HCT116 (cell line): ENCODE measurements around the gene CFAP54. TPM values are rescaled to one million over a fixed set of nuclear protein-coding genes. Genes with fewer than 3 reads are reported as not detected.

Experiments used
- ATAC-seq: fragments of 200-7000 bp; cut with Tn5 transposase; 2 replicates; pipeline ENCODE4 v1.9.1; 2020; ENCODE audit warnings: mild to moderate bottlenecking, moderate library complexity
- BruUV-seq: library from RNA; stranded (reverse); fragments of 400-500 nt; replicated peaks from 2 replicates; lab custom pipeline; 2021; lab: Mats Ljungman, UMichigan
- CTCF ChIA-PET: fragments of 300-600 bp; sonication (Branson Sonifier 250); formaldehyde crosslinking; loops from one replicate; lab custom pipeline; 2021; ENCODE audit warnings: antibody characterized with exemption; lab: Charles Lee
- POLR2A ChIA-PET: fragments of 300-600, 350-600 bp; sonication (Branson Sonifier 250); formaldehyde crosslinking; loops from one replicate; lab custom pipeline; 2021; ENCODE audit warnings: antibody characterized with exemption; lab: Charles Lee
- RAD21 ChIA-PET, 2 experiments: fragments of 300-600 bp; sonication (Branson Sonifier 250); formaldehyde crosslinking; loops; one replicate each; lab custom pipeline; 2023; ENCODE audit warnings: low total read pairs in 2 of 2; ENCODE audit not compliant: uncharacterized antibody in 2 of 2, unreplicated experiment in 2 of 2, low non-redundant PET in 1 of 2; lab: Charles Lee
- DNase-seq: peaks from one replicate; pipeline ENCODE4 v3.0.0-alpha.2; 2010; ENCODE audit warnings: low read depth, low spot score
- H2AFZ ChIP-seq: fragments of 200-600 bp; shearing (Covaris generic), sonication (generic); 2 replicates; pipeline ENCODE4 v1.6.1; 2017; ENCODE audit warnings: low read depth, mixed run types, mixed read lengths, antibody characterized with exemption, low read length; ENCODE audit not compliant: poor library complexity, severe bottlenecking
- H3K27ac ChIP-seq: 2 replicates; pipeline ENCODE4 v1.5.1; 2012; ENCODE audit warnings: low read depth, low read length
- H3K27me3 ChIP-seq: fragments of 200-600 bp; sonication (generic); 2 replicates; pipeline ENCODE4 v1.6.1; 2016; ENCODE audit warnings: mixed run types, low read length, mixed read lengths; ENCODE audit not compliant: insufficient read depth
- H3K36me3 ChIP-seq, 2 experiments: fragments of 200-500 bp in 1 of 2; fragments of 200-600 bp in 1 of 2; sonication (Bioruptor generic) in 1 of 2; sonication (generic) in 1 of 2; 2 replicates each; pipeline versions ENCODE4 v1.5.1 to v1.6.1; 2014 to 2016; ENCODE audit warnings: low read length in 2 of 2, inconsistent platforms in 1 of 2, mixed read lengths in 1 of 2, mixed run types in 1 of 2; ENCODE audit not compliant: insufficient read depth in 2 of 2, control insufficient read depth in 1 of 2
- H3K4me1 ChIP-seq, 2 experiments: fragments of 200-600 bp in 1 of 2; sonication (generic) in 1 of 2; 2 replicates each; pipeline versions ENCODE4 v1.5.1 to v1.6.1; 2012 to 2017; ENCODE audit warnings: low read length in 2 of 2, inconsistent platforms in 1 of 2, mild to moderate bottlenecking in 1 of 2, mixed read lengths in 1 of 2, mixed run types in 1 of 2, moderate library complexity in 1 of 2; ENCODE audit not compliant: insufficient read depth in 2 of 2, control insufficient read depth in 1 of 2
- H3K4me2 ChIP-seq: fragments of 200-600 bp; sonication (generic); 2 replicates; pipeline ENCODE4 v1.6.1; 2017; ENCODE audit warnings: mixed run types, low read length, mixed read lengths
- H3K4me3 ChIP-seq, 2 experiments: fragments of 200-600 bp in 1 of 2; sonication (generic) in 1 of 2; replicated peaks in 1 of 2; 2 replicates each; pipeline ENCODE4 v1.5.1; 2011 to 2016; ENCODE audit warnings: low read length in 2 of 2, control low read depth in 1 of 2, low read depth in 1 of 2, mild to moderate bottlenecking in 1 of 2, mixed read lengths in 1 of 2, mixed run types in 1 of 2
- H3K79me2 ChIP-seq: fragments of 200-600 bp; sonication (generic); 2 replicates; pipeline ENCODE4 v1.6.1; 2017; ENCODE audit warnings: mild to moderate bottlenecking, mixed run types, low read length, moderate library complexity, mixed read lengths; ENCODE audit not compliant: insufficient read depth
- H3K9ac ChIP-seq: fragments of 200-600 bp; sonication (generic); 2 replicates; pipeline ENCODE4 v1.6.1; 2016; ENCODE audit warnings: low read length, mixed read lengths
- H3K9me2 ChIP-seq: fragments of 200-600 bp; sonication (generic), shearing (Covaris generic); 2 replicates; pipeline ENCODE4 v1.6.1; 2017; ENCODE audit warnings: mixed run types, mild to moderate bottlenecking, moderate library complexity; ENCODE audit not compliant: insufficient read depth
- H3K9me3 ChIP-seq, 2 experiments: fragments of 200-500 bp in 1 of 2; fragments of 200-600 bp in 1 of 2; sonication (Bioruptor generic) in 1 of 2; sonication (generic) in 1 of 2; 2 replicates each; pipeline ENCODE4 v1.6.1; 2014 to 2017; ENCODE audit warnings: low read length in 2 of 2, mixed read lengths in 2 of 2, inconsistent platforms in 1 of 2, low read depth in 1 of 2, mild to moderate bottlenecking in 1 of 2, mixed run types in 1 of 2, moderate library complexity in 1 of 2; ENCODE audit not compliant: control insufficient read depth in 1 of 2, insufficient read depth in 1 of 2
- H4K20me1 ChIP-seq: fragments of 200-600 bp; sonication (generic), shearing (Covaris generic); 2 replicates; pipeline ENCODE4 v1.6.1; 2017; ENCODE audit warnings: mixed run types, mild to moderate bottlenecking, moderate library complexity; ENCODE audit not compliant: insufficient read depth
- CEBPB ChIP-seq: IDR thresholded peaks from 2 replicates; pipeline ENCODE4 v1.6.1; 2012; ENCODE audit warnings: low read depth
- CTCF ChIP-seq, 3 experiments: fragments of 200-600 bp in 1 of 3; sonication (generic) in 1 of 3; IDR thresholded peaks in 2 of 3; conservative IDR thresholded peaks in 1 of 3; 2 replicates each; pipeline ENCODE4 v1.5.1; 2012 to 2017; ENCODE audit warnings: low read depth in 2 of 3, low read length in 2 of 3, antibody characterized with exemption in 1 of 3, borderline replicate concordance in 1 of 3, control low read depth in 1 of 3, mild to moderate bottlenecking in 1 of 3, mixed read lengths in 1 of 3, mixed run types in 1 of 3, moderate library complexity in 1 of 3; ENCODE audit not compliant: insufficient read depth in 1 of 3
- ELF1 ChIP-seq: IDR thresholded peaks from 2 replicates; pipeline ENCODE4 v1.6.1; 2012; ENCODE audit warnings: low read depth, borderline replicate concordance
- EZH2 ChIP-seq: fragments of 200-600 bp; sonication (generic); IDR thresholded peaks from 2 replicates; pipeline ENCODE4 v1.6.1; 2017; ENCODE audit warnings: antibody characterized with exemption, mixed run types
- FOSL1 ChIP-seq: IDR thresholded peaks from 2 replicates; pipeline ENCODE4 v1.6.1; 2012; ENCODE audit warnings: low read depth
- POLR2AphosphoS5 ChIP-seq: IDR thresholded peaks from 2 replicates; pipeline ENCODE4 v1.6.1; 2011; ENCODE audit warnings: mild to moderate bottlenecking, low read depth, low read length, moderate library complexity
- REST ChIP-seq: IDR thresholded peaks from 2 replicates; pipeline ENCODE4 v1.6.1; 2012; ENCODE audit warnings: low read depth
- SIN3A ChIP-seq: IDR thresholded peaks from 2 replicates; pipeline ENCODE4 v1.6.1; 2012; ENCODE audit warnings: low read depth
- SP1 ChIP-seq: IDR thresholded peaks from 2 replicates; pipeline ENCODE4 v1.6.1; 2012; ENCODE audit warnings: low read depth
- TCF7L2 ChIP-seq: IDR thresholded peaks from 2 replicates; pipeline ENCODE4 v1.7.0; 2011; ENCODE audit warnings: borderline replicate concordance, inconsistent platforms; ENCODE audit not compliant: insufficient read depth, insufficient read length; ENCODE audit errors: extremely low read depth
- ZBTB33 ChIP-seq: IDR thresholded peaks from 2 replicates; pipeline ENCODE4 v1.6.1; 2011; ENCODE audit warnings: mild to moderate bottlenecking, low read length, moderate library complexity; ENCODE audit not compliant: insufficient replicate concordance; ENCODE audit errors: extremely low read depth
- ZFX ChIP-seq: fragments of 450-650 bp; IDR thresholded peaks from 2 replicates; pipeline ENCODE4 v1.6.1; 2017
- intact Hi-C: fragments of 100-400 bp; cut with micrococcal nuclease; formaldehyde crosslinking; loops from 2 replicates; pipeline ENCODE4 v1.10.0; 2022
- total RNA-seq: library from RNA; stranded (reverse); gene quantifications from one replicate; pipeline ENCODE4 v1.2.1, GENCODE V29; 2021; ENCODE audit not compliant: unreplicated experiment
- TF ChIP-seq, protein P1 (sequence below): IDR thresholded peaks from 2 replicates; pipeline ENCODE4 v1.6.1; 2012

CFAP54 gene
- total RNA-seq, 1 experiment from 2014 or later = 0.25 TPM

- TF ChIP-seq CTCF (IDR thresholded peaks at IDR 0.05 in 2 of 3, conservative IDR thresholded peaks at IDR 0.05 in 1 of 3; ENCODE audit: borderline replicate concordance in 1 of 3, insufficient read depth in 1 of 3, low read depth in 2 of 3, low read length in 2 of 3) (no peak), ELF1 (no peak), FOSL1 (no peak), TCF7L2 (no peak), EZH2 (no peak)
Measured at GRCh38 chr12:96822641-96823040, 333.3 kb downstream of the CFAP54 start (continued).

- H3K4me3 ChIP-seq = no peak overlapping the region
- POLR2A ChIA-PET = no interaction called here
- H3K9ac ChIP-seq = no peak overlapping the region
- ATAC-seq (no peak), DNase-seq (no peak)
- H3K27me3 ChIP-seq = peaks cover 7% of the 10 kb centered on the region
- BruUV-seq = no TSS peak
- no peak overlapping the region for H3K27ac ChIP-seq
- intact Hi-C loops = no loop called here
- H2AFZ ChIP-seq = no peak overlapping the region
- H3K79me2 ChIP-seq = no peaks in the 10 kb centered on the region
- H3K9me2 ChIP-seq = no peaks in the 10 kb centered on the region
- no peak overlapping the region for H3K4me2 ChIP-seq
- H3K4me1 ChIP-seq = no peaks in the 10 kb centered on the region
- CTCF ChIA-PET = no interaction called here
- no peaks in the 10 kb centered on the region; a peak in 1 of 4 replicates for H3K36me3 ChIP-seq
- H4K20me1 ChIP-seq = no peaks in the 10 kb centered on the region
- H3K9me3 ChIP-seq = no peaks in the 10 kb centered on the region
- RAD21 ChIA-PET = no interaction called here
- TF ChIP-seq TCF7L2 (no peak), EZH2 (no peak), ZBTB33 (no peak), ELF1 (no peak), SIN3A (no peak), SP1 (no peak), POLR2AphosphoS5 (no peak), ZFX (no peak), CEBPB (no peak), REST (no peak)
- TF ChIP-seq, protein P1, sequence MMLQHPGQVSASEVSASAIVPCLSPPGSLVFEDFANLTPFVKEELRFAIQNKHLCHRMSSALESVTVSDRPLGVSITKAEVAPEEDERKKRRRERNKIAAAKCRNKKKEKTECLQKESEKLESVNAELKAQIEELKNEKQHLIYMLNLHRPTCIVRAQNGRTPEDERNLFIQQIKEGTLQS = no peak
Measured at GRCh38 chr12:96824074-96824837, 334.9 kb downstream of the CFAP54 start.
